HTERT RPE-1 (cell line): ENCODE data around the gene PWP2.
"Not testable (repeated sequence)": the region's sequence is repeated elsewhere in the genome, so short reads cannot be mapped to it uniquely, and the experiment has no call there.

ENCODE experiments used
- in situ Hi-C: fragments of 300-500 bp; cut with MboI; formaldehyde crosslinking; loops from 4 replicates; pipeline ENCODE4 v1.14.3; 2020; ENCODE audit warnings: low sequenced_read_pairs

The PWP2 gene

GRCh38 chr21:44082648-44083440 lies 24.4 kb upstream of the PWP2 start:
- in situ Hi-C loops, result no loop called here

- in situ Hi-C loops, result no loop called here
These were observed 23.4 kb upstream of the PWP2 start for GRCh38 chr21:44083631-44084291.

GRCh38 chr21:44084496-44085241 lies 22.5 kb upstream of the PWP2 start:
- in situ Hi-C loops, result no loop called here

- in situ Hi-C loops, result no loop called here
These were observed 21.5 kb upstream of the PWP2 start for GRCh38 chr21:44085491-44086321.

- in situ Hi-C loops, result no loop called here
These were observed 20.4 kb upstream of the PWP2 start for GRCh38 chr21:44086636-44087425.

- in situ Hi-C loops, result no loop called here
These were observed 19.5 kb upstream of the PWP2 start for GRCh38 chr21:44087426-44088400.

- in situ Hi-C loops, result no loop called here
These were observed 18.8 kb upstream of the PWP2 start for GRCh38 chr21:44088401-44088780.

- in situ Hi-C loops, result no loop called here
These were observed 17.9 kb upstream of the PWP2 start for GRCh38 chr21:44089001-44089911.

GRCh38 chr21:44090325-44090724 lies 16.9 kb upstream of the PWP2 start:
- in situ Hi-C loops, result no loop called here

GRCh38 chr21:44092211-44092610 lies 15.0 kb upstream of the PWP2 start:
- in situ Hi-C loops, result no loop called here

GRCh38 chr21:44093761-44094160 lies 13.4 kb upstream of the PWP2 start:
- in situ Hi-C loops, result no loop called here

GRCh38 chr21:44094832-44095231 lies 12.4 kb upstream of the PWP2 start:
- in situ Hi-C loops, result no loop called here

- in situ Hi-C loops, result not testable (repeated sequence)
These were observed 8.7 kb upstream of the PWP2 start for GRCh38 chr21:44098507-44098906.

- in situ Hi-C loops, result not testable (repeated sequence)
These were observed 8.2 kb upstream of the PWP2 start for GRCh38 chr21:44098964-44099363.

GRCh38 chr21:44107589-44107988 lies 390 bp downstream of the PWP2 start:
- in situ Hi-C loops, result not testable (repeated sequence)

GRCh38 chr21:44113702-44114371 lies 6.6 kb downstream of the PWP2 start:
- in situ Hi-C loops, result not testable (repeated sequence)

- in situ Hi-C loops, result not testable (repeated sequence)
These were observed 14.9 kb downstream of the PWP2 start for GRCh38 chr21:44122131-44122530.
